ENCODE results near the gene OR10A3.

- no peak for TF ChIP-seq POLR2A (IDR thresholded peaks at IDR 0.05)
- no peak for TF ChIP-seq CTCF (IDR thresholded peaks at IDR 0.05)
These were observed 30.3 kb upstream of the OR10A3 start for GRCh38 chr11:7971846-7972245.

Data from thyroid gland (tissue), 4 donors.